ENCODE measurements around the gene PPP2R5A. TPM values are rescaled to one million over a fixed set of nuclear protein-coding genes. Genes with fewer than 3 reads are reported as not detected.
A peak's percentile ranks its signal among the peaks of the same experiment; 100 is the strongest.

The PPP2R5A gene
- total RNA-seq, 1 donor from 2014 or later, result 33.9 TPM

- H3K27me3 ChIP-seq, result no peaks in the 10 kb centered on the region
- no peak for DNase-seq (ENCODE audit: extremely low spot score in 2 of 2)
- no peak overlapping the region for H3K4me3 ChIP-seq
- peaks cover 7% of the 10 kb centered on the region for H3K4me1 ChIP-seq
- TF ChIP-seq POLR2AphosphoS5 (IDR thresholded peaks at IDR 0.05; ENCODE audit: insufficient read depth in 1 of 2, low read depth in 1 of 2) (no peak), CTCF (IDR thresholded peaks at IDR 0.05) (no peak)
- no peak overlapping the region for H3K27ac ChIP-seq
- intact Hi-C loops (cut with DNase I), result no loop called here
- H3K9me3 ChIP-seq, result no peaks in the 10 kb centered on the region
- H3K36me3 ChIP-seq, result no peaks in the 10 kb centered on the region
Measured at GRCh38 chr1:212244441-212244840, 40.8 kb upstream of the PPP2R5A start.

- Histone ChIP-seq H3K9me3 (no peaks in the 10 kb centered on the region), H3K4me3 (no peak overlapping the region), H3K4me1 (peaks cover 7% of the 10 kb centered on the region), H3K27me3 (no peaks in the 10 kb centered on the region), H3K36me3 (no peaks in the 10 kb centered on the region), H3K27ac (peak overlapping the region; percentile 13)
- TF ChIP-seq POLR2AphosphoS5 (IDR thresholded peaks at IDR 0.05; ENCODE audit: insufficient read depth in 1 of 2, low read depth in 1 of 2), result no peak
- TF ChIP-seq POLR2A (IDR thresholded peaks at IDR 0.05), result no peak
- TF ChIP-seq CTCF (IDR thresholded peaks at IDR 0.05), result no peak
- intact Hi-C loops (cut with DNase I), result no loop called here
- DNase-seq (ENCODE audit: extremely low spot score in 2 of 2), result no peak
Measured at GRCh38 chr1:212247179-212247721, 38.0 kb upstream of the PPP2R5A start.

GRCh38 chr1:212247988-212248387 is 37.2 kb upstream of the PPP2R5A start:
- no peaks in the 10 kb centered on the region for H3K27me3 ChIP-seq
- H3K9me3 ChIP-seq, result no peaks in the 10 kb centered on the region
- H3K27ac ChIP-seq, result peak overlapping the region; percentile 13
- H3K4me3 ChIP-seq, result no peak overlapping the region
- intact Hi-C loops (cut with DNase I), result no loop called here
- H3K36me3 ChIP-seq, result no peaks in the 10 kb centered on the region
- TF ChIP-seq POLR2A (IDR thresholded peaks at IDR 0.05), result no peak
- TF ChIP-seq CTCF (IDR thresholded peaks at IDR 0.05), result no peak
- TF ChIP-seq POLR2AphosphoS5 (IDR thresholded peaks at IDR 0.05; ENCODE audit: insufficient read depth in 1 of 2, low read depth in 1 of 2), result no peak
- H3K4me1 ChIP-seq, result peaks cover 2% of the 10 kb centered on the region
- no peak for DNase-seq (ENCODE audit: extremely low spot score in 2 of 2)

GRCh38 chr1:212254853-212255363 is 30.3 kb upstream of the PPP2R5A start:
- Histone ChIP-seq H3K27ac (no peak overlapping the region), H3K27me3 (no peaks in the 10 kb centered on the region), H3K4me1 (peaks cover 5% of the 10 kb centered on the region), H3K9me3 (no peaks in the 10 kb centered on the region), H3K4me3 (no peak overlapping the region), H3K36me3 (no peaks in the 10 kb centered on the region)
- peak in 1 of 2 donors; percentile 69 for DNase-seq (ENCODE audit: extremely low spot score in 2 of 2)
- intact Hi-C loops (cut with DNase I), result no loop called here
- no peak for TF ChIP-seq CTCF (IDR thresholded peaks at IDR 0.05)
- TF ChIP-seq POLR2A (IDR thresholded peaks at IDR 0.05), result no peak
- TF ChIP-seq POLR2AphosphoS5 (IDR thresholded peaks at IDR 0.05; ENCODE audit: insufficient read depth in 1 of 2, low read depth in 1 of 2), result no peak

GRCh38 chr1:212255705-212256307 is 29.4 kb upstream of the PPP2R5A start:
- Histone ChIP-seq H3K36me3 (no peaks in the 10 kb centered on the region), H3K4me3 (no peak overlapping the region), H3K27me3 (no peaks in the 10 kb centered on the region), H3K27ac (no peak overlapping the region), H3K9me3 (no peaks in the 10 kb centered on the region), H3K4me1 (peaks cover 12% of the 10 kb centered on the region)
- TF ChIP-seq POLR2AphosphoS5 (IDR thresholded peaks at IDR 0.05; ENCODE audit: insufficient read depth in 1 of 2, low read depth in 1 of 2) (no peak), CTCF (IDR thresholded peaks at IDR 0.05) (no peak), POLR2A (IDR thresholded peaks at IDR 0.05) (no peak)
- intact Hi-C loops (cut with DNase I), result no loop called here
- peak in 1 of 2 donors; percentile 77 for DNase-seq (ENCODE audit: extremely low spot score in 2 of 2)
